DOHH2 (cell line): ENCODE data around the gene ADPRH.

Experiments used
- CTCF ChIP-seq: fragments of 200-600 bp; sonication (generic); IDR thresholded peaks from one replicate; pipeline ENCODE4 v1.5.1; 2014; ENCODE audit warnings: antibody characterized with exemption, mild to moderate bottlenecking, low read depth, low read length; ENCODE audit not compliant: poor library complexity, severe bottlenecking
- EZH2phosphoT487 ChIP-seq: fragments of 200-600 bp; sonication (generic); IDR thresholded peaks from 2 replicates; pipeline ENCODE4 v1.6.1; 2017; ENCODE audit warnings: borderline replicate concordance, mild to moderate bottlenecking, antibody characterized with exemption, low read length, moderate library complexity, mixed read lengths

GRCh38 chr3:119571688-119572087 lies 7.6 kb upstream of the ADPRH start:
- TF ChIP-seq CTCF (no peak), EZH2phosphoT487 (no peak)
